IMR-90 (cell line): ENCODE data around the gene LRRC18. TPM values are rescaled to one million over a fixed set of nuclear protein-coding genes. Genes with fewer than 3 reads are reported as not detected.

ENCODE experiments used
- ATAC-seq: fragments of 200-7000 bp; cut with Tn5 transposase; 2 replicates; pipeline ENCODE4 v1.9.1; 2020; ENCODE audit warnings: low read depth, mild to moderate bottlenecking, moderate library complexity
- BruUV-seq: library from RNA; stranded (reverse); fragments of 400-500 nt; replicated peaks from 2 replicates; lab custom pipeline; 2021; lab: Mats Ljungman, UMichigan
- CTCF ChIA-PET: fragments of 300-600 bp; formaldehyde crosslinking; extraction: SDS; loops from one replicate; lab custom pipeline; 2021; ENCODE audit warnings: antibody characterized with exemption; lab: Yijun Ruan, JAX
- POLR2A ChIA-PET: fragments of 300-600 bp; sonication (Branson Sonifier 250); formaldehyde crosslinking; loops from one replicate; lab custom pipeline; 2022; ENCODE audit warnings: antibody characterized with exemption; ENCODE audit not compliant: unreplicated experiment; lab: Charles Lee
- DNase-seq: peaks from one replicate; pipeline ENCODE4 v3.0.0; 2013
- H2AFZ ChIP-seq: replicated peaks from 2 replicates; pipeline ENCODE3; 2013; ENCODE audit warnings: low read length, mild to moderate bottlenecking; ENCODE audit not compliant: poor library complexity
- H2AK5ac ChIP-seq: 2 replicates; pipeline ENCODE4 v1.6.1; 2013; ENCODE audit warnings: low read depth, low read length, inconsistent platforms
- H2AK9ac ChIP-seq: replicated peaks from 2 replicates; pipeline ENCODE3; 2013; ENCODE audit warnings: mild to moderate bottlenecking, low read depth, low read length, moderate library complexity; ENCODE audit not compliant: poor library complexity
- H2BK120ac ChIP-seq: 2 replicates; pipeline ENCODE4 v1.6.1; 2013; ENCODE audit warnings: low read depth, low read length, inconsistent platforms
- H2BK15ac ChIP-seq: 3 replicates; pipeline ENCODE4 v1.6.1; 2013; ENCODE audit warnings: low read depth, low read length, inconsistent platforms
- H2BK20ac ChIP-seq: 2 replicates; pipeline ENCODE4 v1.6.1; 2013; ENCODE audit warnings: low read depth, mild to moderate bottlenecking, inconsistent platforms, low read length, moderate library complexity
- H2BK5ac ChIP-seq: 2 replicates; pipeline ENCODE4 v1.6.1; 2013; ENCODE audit warnings: mild to moderate bottlenecking, low read depth, low read length, inconsistent platforms; ENCODE audit not compliant: poor library complexity, severe bottlenecking
- H3K14ac ChIP-seq: replicated peaks from 2 replicates; pipeline ENCODE4 v1.6.1; 2013; ENCODE audit warnings: low read depth, low read length, inconsistent platforms
- H3K18ac ChIP-seq: 2 replicates; pipeline ENCODE4 v1.6.1; 2013; ENCODE audit warnings: low read depth, low read length, control low read depth
- H3K23ac ChIP-seq: 2 replicates; pipeline ENCODE4 v1.6.1; 2013; ENCODE audit warnings: low read depth, low read length, inconsistent platforms
- H3K27ac ChIP-seq: 2 replicates; pipeline ENCODE4 v1.5.1; 2013; ENCODE audit warnings: mild to moderate bottlenecking, control low read depth, low read length; ENCODE audit not compliant: insufficient read depth
- H3K27me3 ChIP-seq: 2 replicates; pipeline ENCODE4 v1.6.1; 2013; ENCODE audit warnings: low read length; ENCODE audit not compliant: control insufficient read depth, insufficient read depth
- H3K36me3 ChIP-seq: 2 replicates; pipeline ENCODE4 v1.6.1; 2013; ENCODE audit warnings: low read length, mixed read lengths; ENCODE audit not compliant: control insufficient read depth, insufficient read depth
- H3K4ac ChIP-seq: 2 replicates; pipeline ENCODE4 v1.6.1; 2013; ENCODE audit warnings: low read depth, low read length, inconsistent platforms
- H3K4me1 ChIP-seq: 2 replicates; pipeline ENCODE4 v1.6.1; 2013; ENCODE audit warnings: low read length, mixed read lengths; ENCODE audit not compliant: control insufficient read depth, insufficient read depth
- H3K4me2 ChIP-seq: 2 replicates; pipeline ENCODE4 v1.6.1; 2013; ENCODE audit warnings: low read depth, mild to moderate bottlenecking, control low read depth, low read length, moderate library complexity
- H3K4me3 ChIP-seq: 2 replicates; pipeline ENCODE4 v1.5.1; 2013; ENCODE audit warnings: low read depth, mild to moderate bottlenecking, control low read depth, low read length, moderate library complexity; ENCODE audit not compliant: insufficient read depth
- H3K56ac ChIP-seq: 2 replicates; pipeline ENCODE4 v1.6.1; 2013; ENCODE audit warnings: low read length, inconsistent platforms; ENCODE audit not compliant: insufficient read depth; ENCODE audit errors: extremely low read depth
- H3K79me1 ChIP-seq, 2 experiments: 2 replicates each; pipeline ENCODE4 v1.6.1; 2013; ENCODE audit warnings: low read length in 2 of 2, inconsistent platforms in 1 of 2, low read depth in 1 of 2
- H3K9ac ChIP-seq: 2 replicates; pipeline ENCODE4 v1.6.1; 2013; ENCODE audit warnings: low read depth, low read length, control low read depth
- H3K9me1 ChIP-seq: 2 replicates; pipeline ENCODE4 v1.6.1; 2013; ENCODE audit warnings: low read length, inconsistent platforms; ENCODE audit not compliant: insufficient read depth
- H3K9me3 ChIP-seq: 2 replicates; pipeline ENCODE4 v1.6.1; 2013; ENCODE audit warnings: low read length; ENCODE audit not compliant: control insufficient read depth, insufficient read depth
- H4K20me1 ChIP-seq: 2 replicates; pipeline ENCODE4 v1.6.1; 2013; ENCODE audit warnings: low read length, inconsistent platforms; ENCODE audit not compliant: insufficient read depth
- H4K5ac ChIP-seq: 2 replicates; pipeline ENCODE4 v1.6.1; 2013; ENCODE audit warnings: mild to moderate bottlenecking, low read depth, low read length, control low read depth
- H4K8ac ChIP-seq, 2 experiments: 2 replicates each; pipeline ENCODE4 v1.6.1; 2013; ENCODE audit warnings: low read depth in 2 of 2, low read length in 2 of 2, control low read depth in 1 of 2, inconsistent platforms in 1 of 2
- H4K91ac ChIP-seq: 2 replicates; pipeline ENCODE4 v1.6.1; 2013; ENCODE audit warnings: low read depth, low read length, inconsistent platforms; ENCODE audit not compliant: insufficient read depth
- FOS ChIP-seq: fragments of 150-350 bp; IDR thresholded peaks from 2 replicates; pipeline ENCODE4 v1.6.1; 2016; ENCODE audit warnings: low read depth, low read length
- MAFK ChIP-seq: IDR thresholded peaks from 2 replicates; pipeline ENCODE4 v1.6.1; 2012; ENCODE audit warnings: low read depth, low read length, improper control_type of control experiment
- MAZ ChIP-seq: IDR thresholded peaks from 2 replicates; pipeline ENCODE4 v1.6.1; 2012; ENCODE audit warnings: low read depth, mild to moderate bottlenecking, low read length, improper control_type of control experiment, moderate library complexity, borderline replicate concordance
- RAD21 ChIP-seq: IDR thresholded peaks from 2 replicates; pipeline ENCODE4 v1.6.1; 2012; ENCODE audit warnings: low read length, improper control_type of control experiment
- RCOR1 ChIP-seq: IDR thresholded peaks from 2 replicates; pipeline ENCODE4 v1.6.1; 2012; ENCODE audit warnings: mild to moderate bottlenecking, low read length, improper control_type of control experiment; ENCODE audit not compliant: insufficient replicate concordance
- RFX5 ChIP-seq: IDR thresholded peaks from 2 replicates; pipeline ENCODE4 v1.8.0; 2012; ENCODE audit warnings: low read depth, mild to moderate bottlenecking, low read length, moderate library complexity
- dilution Hi-C: fragments of 300-500 bp; cut with HindIII; formaldehyde crosslinking; loops from one replicate; pipeline ENCODE4 v1.14.3; 2018; ENCODE audit warnings: low sequenced_read_pairs; ENCODE audit not compliant: unreplicated experiment
- in situ Hi-C: fragments of 300-500 bp; cut with MboI; formaldehyde crosslinking; loops from 3 replicates; pipeline ENCODE4 v1.14.3; 2019; ENCODE audit warnings: low sequenced_read_pairs, inconsistent platforms, mixed read lengths
- intact Hi-C: fragments of 100-400 bp; cut with micrococcal nuclease; formaldehyde crosslinking; loops from 2 replicates; pipeline ENCODE4 v1.10.0; 2022
- polyA plus RNA-seq, 3 experiments: library from polyadenylated mRNA; depleted of rRNA; stranded (reverse); fragments of >200 nt; gene quantifications; 2 replicates each; pipeline ENCODE4 v1.2.3, GENCODE V29; 2012; ENCODE audit warnings: low replicate concordance in 1 of 3
- total RNA-seq: library from RNA; depleted of rRNA; stranded (reverse); fragments of >200 nt; gene quantifications from 2 replicates; pipeline ENCODE4 v1.2.3, GENCODE V29; 2012
- TF ChIP-seq, protein P1 (sequence below): fragments of 150-350 bp; IDR thresholded peaks from 2 replicates; pipeline ENCODE4 v1.6.1; 2016; ENCODE audit warnings: low read depth, mild to moderate bottlenecking, low read length, moderate library complexity, borderline replicate concordance
- TF ChIP-seq, protein P2 (sequence below): conservative IDR thresholded peaks from 2 replicates; pipeline ENCODE4 v1.5.1; 2012; ENCODE audit warnings: mild to moderate bottlenecking, low read depth, low read length, improper control_type of control experiment

LRRC18 gene
- total and polyA plus RNA-seq, 2 of the 4 experiments (the other 2 are of a cell fraction), result not detected

- H2AK5ac ChIP-seq, result no peak overlapping the region
- TF ChIP-seq, protein P1, sequence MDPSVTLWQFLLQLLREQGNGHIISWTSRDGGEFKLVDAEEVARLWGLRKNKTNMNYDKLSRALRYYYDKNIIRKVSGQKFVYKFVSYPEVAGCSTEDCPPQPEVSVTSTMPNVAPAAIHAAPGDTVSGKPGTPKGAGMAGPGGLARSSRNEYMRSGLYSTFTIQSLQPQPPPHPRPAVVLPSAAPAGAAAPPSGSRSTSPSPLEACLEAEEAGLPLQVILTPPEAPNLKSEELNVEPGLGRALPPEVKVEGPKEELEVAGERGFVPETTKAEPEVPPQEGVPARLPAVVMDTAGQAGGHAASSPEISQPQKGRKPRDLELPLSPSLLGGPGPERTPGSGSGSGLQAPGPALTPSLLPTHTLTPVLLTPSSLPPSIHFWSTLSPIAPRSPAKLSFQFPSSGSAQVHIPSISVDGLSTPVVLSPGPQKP, result no peak
- TF ChIP-seq FOS (no peak), RAD21 (no peak), RFX5 (no peak), RCOR1 (no peak), MAFK (no peak), MAZ (no peak)
- TF ChIP-seq, protein P2, sequence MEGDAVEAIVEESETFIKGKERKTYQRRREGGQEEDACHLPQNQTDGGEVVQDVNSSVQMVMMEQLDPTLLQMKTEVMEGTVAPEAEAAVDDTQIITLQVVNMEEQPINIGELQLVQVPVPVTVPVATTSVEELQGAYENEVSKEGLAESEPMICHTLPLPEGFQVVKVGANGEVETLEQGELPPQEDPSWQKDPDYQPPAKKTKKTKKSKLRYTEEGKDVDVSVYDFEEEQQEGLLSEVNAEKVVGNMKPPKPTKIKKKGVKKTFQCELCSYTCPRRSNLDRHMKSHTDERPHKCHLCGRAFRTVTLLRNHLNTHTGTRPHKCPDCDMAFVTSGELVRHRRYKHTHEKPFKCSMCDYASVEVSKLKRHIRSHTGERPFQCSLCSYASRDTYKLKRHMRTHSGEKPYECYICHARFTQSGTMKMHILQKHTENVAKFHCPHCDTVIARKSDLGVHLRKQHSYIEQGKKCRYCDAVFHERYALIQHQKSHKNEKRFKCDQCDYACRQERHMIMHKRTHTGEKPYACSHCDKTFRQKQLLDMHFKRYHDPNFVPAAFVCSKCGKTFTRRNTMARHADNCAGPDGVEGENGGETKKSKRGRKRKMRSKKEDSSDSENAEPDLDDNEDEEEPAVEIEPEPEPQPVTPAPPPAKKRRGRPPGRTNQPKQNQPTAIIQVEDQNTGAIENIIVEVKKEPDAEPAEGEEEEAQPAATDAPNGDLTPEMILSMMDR, result no peak
- no peak overlapping the region for H4K91ac ChIP-seq
- H2AK9ac ChIP-seq, result no peak overlapping the region
- no peaks in the 10 kb centered on the region for H3K36me3 ChIP-seq
- intact Hi-C loops (no loop called here), dilution Hi-C loops (no loop called here), in situ Hi-C loops (no loop called here)
- no peak overlapping the region for H3K18ac ChIP-seq
- no peak overlapping the region for H3K56ac ChIP-seq
- peaks cover 30% of the 10 kb centered on the region for H3K27me3 ChIP-seq
- H3K27ac ChIP-seq, result no peak overlapping the region
- H4K5ac ChIP-seq, result no peak overlapping the region
- no peak overlapping the region for H2BK5ac ChIP-seq
- no peak overlapping the region for H3K14ac ChIP-seq
- POLR2A ChIA-PET, result no interaction called here
- H3K9ac ChIP-seq, result no peak overlapping the region
- H3K4me2 ChIP-seq, result no peak overlapping the region
- H3K4me1 ChIP-seq, result no peaks in the 10 kb centered on the region
- no peaks in the 10 kb centered on the region for H3K9me3 ChIP-seq
- CTCF ChIA-PET, result no interaction called here
- no peaks in the 10 kb centered on the region for H3K9me1 ChIP-seq
- H2BK20ac ChIP-seq, result no peak overlapping the region
- H3K4ac ChIP-seq, result no peak overlapping the region
- H3K79me1 ChIP-seq, result no peaks in the 10 kb centered on the region
- no peak overlapping the region for H3K4me3 ChIP-seq
- H2BK120ac ChIP-seq, result no peak overlapping the region
- H2BK15ac ChIP-seq, result no peak overlapping the region
- H4K20me1 ChIP-seq, result no peaks in the 10 kb centered on the region
- DNase-seq, result no peak
- no peak overlapping the region for H4K8ac ChIP-seq
- H3K23ac ChIP-seq, result no peak overlapping the region
- no peak for ATAC-seq
- no peak overlapping the region for H2AFZ ChIP-seq
- BruUV-seq, result no TSS peak
Observed at GRCh38 chr10:48935577-48935976, 4.1 kb downstream of the LRRC18 start.
